DLD1 (cell line): ENCODE data around the gene TUB.

ENCODE experiments used
- in situ Hi-C: cut with HindIII; loops from 2 replicates; pipeline ENCODE4 v1.10.0; 2017; ENCODE audit warnings: low sequenced_read_pairs

The TUB gene, protein sequence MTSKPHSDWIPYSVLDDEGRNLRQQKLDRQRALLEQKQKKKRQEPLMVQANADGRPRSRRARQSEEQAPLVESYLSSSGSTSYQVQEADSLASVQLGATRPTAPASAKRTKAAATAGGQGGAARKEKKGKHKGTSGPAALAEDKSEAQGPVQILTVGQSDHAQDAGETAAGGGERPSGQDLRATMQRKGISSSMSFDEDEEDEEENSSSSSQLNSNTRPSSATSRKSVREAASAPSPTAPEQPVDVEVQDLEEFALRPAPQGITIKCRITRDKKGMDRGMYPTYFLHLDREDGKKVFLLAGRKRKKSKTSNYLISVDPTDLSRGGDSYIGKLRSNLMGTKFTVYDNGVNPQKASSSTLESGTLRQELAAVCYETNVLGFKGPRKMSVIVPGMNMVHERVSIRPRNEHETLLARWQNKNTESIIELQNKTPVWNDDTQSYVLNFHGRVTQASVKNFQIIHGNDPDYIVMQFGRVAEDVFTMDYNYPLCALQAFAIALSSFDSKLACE

DNA sequence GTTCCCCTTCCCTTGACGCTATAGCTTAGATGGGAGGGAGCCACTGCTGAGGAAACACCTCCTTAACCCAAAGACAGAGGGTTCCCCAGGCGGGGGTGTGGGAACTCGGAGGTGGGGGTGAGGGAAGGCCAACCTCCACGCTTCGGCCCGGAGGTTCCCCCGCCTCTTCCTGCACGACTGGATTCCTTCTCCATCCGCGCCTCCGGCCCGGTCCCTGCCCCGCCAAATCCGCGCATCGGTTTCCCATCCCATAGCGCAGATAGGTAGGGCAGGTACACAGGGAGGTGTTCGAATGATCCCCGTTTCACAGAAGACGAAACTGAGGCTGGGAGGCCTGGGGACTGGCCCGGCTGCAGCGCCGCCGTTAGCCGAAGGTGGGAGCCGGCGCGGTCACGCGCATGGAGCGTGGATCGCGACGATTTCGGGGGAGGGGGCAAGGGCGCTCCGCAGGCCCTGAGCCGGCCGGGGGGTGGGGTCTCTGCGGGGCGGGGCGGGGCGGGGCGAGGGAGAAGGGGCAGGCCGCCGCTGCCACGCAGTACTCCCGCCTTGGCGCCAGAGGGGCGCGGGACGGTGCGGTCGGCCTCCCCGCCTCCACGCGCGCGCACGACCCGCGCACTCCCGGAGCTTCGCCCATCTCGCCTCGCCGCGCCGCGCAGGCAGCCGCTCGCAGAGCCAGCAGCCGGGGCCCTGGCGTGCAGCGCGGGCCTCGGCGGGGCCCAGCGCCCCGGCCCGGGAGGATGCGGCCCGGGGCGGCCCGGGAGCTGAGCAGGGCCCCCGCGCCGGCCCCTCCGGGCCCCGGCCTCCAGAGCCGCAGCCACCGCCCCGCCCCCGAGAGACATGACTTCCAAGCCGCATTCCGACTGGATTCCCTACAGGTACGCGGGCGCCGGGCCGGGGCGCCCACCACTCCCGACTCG lies at the start of gene TUB:
TSS of gene TUB (plus strand) at position 538 of the 917 bp plus-strand sequence. CDS start at position 838, 300 bp downstream.
- in situ Hi-C loops, result no loop called here

- in situ Hi-C loops, result no loop called here
Observed at GRCh38 chr11:8031248-8032115, 49.5 kb upstream of the TUB start.

GRCh38 chr11:8032122-8032521 lies 48.9 kb upstream of the TUB start:
- in situ Hi-C loops, result no loop called here

GRCh38 chr11:8032576-8033304 lies 48.3 kb upstream of the TUB start:
- in situ Hi-C loops, result no loop called here

DNA sequence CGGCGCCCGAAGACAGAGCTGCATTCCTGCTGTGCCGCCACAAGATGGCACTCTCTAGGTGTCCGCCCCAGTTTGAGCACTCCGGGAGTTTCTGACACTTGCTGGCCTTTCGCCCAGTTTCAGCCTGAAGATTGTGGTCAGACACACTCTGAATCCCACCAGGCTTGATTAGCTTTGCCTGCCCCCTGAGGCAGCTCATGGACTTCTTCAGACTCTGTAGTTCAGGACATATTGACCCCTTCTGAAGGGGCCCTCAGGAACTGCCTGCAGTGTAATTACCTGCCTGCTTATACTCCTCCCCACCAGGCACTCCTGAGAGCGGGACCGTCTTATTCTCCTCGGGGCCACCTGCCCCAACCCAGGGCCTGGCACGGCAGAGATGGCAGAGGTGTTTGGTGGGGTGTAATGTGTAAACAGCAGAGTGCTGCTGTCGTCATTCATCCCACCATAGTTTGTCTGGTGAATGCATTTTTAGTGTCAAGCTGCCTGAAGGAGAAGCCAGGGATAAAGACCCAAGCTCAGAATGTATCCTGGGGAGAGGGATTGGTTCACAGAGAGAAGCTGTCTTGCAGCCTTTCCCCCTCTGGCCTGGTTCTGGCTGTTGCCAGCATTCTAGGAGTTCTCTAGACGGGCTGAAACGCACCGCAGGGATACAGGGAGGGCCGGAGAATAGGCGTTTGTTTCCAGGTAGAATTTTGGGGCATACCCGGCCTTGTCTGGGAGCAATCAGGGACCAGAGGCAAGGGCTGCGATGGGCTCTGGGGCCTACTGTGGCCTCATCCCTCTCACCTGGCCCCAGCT lies 47.5 kb upstream of the TUB start:
- in situ Hi-C loops, result no loop called here

DNA sequence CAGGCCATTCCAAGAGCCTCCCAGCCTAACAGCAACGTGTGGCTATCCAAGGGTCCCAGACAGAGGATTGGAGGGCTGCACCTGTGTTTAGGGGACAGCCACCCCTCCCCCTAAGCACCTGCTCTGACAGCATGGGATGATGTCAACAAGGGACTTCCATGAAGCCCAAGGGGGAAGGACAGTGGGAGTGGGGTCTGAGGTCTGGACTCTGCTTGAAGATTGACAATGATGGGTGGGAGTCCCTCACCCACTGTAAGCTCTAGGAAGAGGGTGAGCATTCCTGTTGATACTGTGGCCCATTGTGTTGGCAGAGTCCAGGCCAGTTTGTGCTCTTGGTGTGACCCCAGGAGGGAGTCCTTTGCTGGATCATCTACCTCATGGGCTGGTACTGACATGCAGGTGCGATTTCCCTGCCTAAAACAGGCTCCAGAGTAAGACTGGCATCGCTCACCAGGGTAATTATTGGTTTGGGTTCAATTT lies 46.9 kb upstream of the TUB start:
- in situ Hi-C loops, result no loop called here

DNA sequence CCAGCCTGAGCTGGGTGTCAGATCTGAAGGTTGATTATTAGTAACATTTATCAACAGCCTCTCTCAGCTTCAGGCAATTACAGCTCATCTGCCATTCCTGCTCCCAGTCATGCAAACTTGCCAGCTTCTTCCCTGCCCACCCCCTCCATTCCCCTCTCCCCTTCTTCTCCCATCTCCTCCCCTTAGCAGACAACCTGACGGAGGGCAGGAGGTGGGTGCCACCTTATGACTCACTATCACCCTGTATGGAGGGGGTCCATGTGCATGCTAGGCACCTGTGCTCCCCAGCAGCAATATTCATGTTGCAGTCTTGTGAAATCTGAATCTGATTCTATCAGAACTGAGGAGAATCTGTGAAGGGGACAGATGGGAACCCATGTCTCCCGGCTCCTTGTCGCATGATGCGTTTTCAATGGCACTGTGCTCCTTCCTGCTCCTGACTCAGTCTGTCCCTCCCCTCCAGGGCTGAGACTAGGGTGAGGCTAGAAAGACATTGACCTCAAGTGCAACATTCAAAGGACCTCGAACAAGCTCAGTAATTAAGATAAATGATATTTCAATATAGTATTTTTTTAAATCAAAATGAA lies 46.3 kb upstream of the TUB start:
- in situ Hi-C loops, result no loop called here

- in situ Hi-C loops, result no loop called here
Observed at GRCh38 chr11:8035200-8035855, 45.7 kb upstream of the TUB start.

- in situ Hi-C loops, result no loop called here
Observed at GRCh38 chr11:8036002-8036802, 44.8 kb upstream of the TUB start.

DNA sequence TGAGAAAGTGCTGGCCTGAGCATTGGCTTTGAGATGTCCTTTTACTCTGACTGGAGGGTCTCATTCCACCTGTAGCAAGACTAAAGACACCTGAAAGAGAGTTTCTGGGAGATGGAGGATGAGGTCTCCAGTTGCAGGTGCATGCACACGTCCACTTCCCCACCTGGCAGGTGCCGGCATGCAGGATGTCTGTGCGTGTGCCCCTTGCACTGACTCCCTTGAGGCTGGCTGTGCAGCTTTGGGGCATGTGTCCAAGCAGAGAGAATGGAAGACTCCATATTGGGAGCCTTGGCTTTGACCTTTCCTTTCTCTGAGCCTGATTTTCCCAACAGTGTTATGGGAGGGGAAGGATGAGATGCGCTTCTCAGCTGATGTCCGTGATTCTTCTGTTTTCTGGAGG lies 44.0 kb upstream of the TUB start:
- in situ Hi-C loops, result no loop called here

- in situ Hi-C loops, result no loop called here
Observed at GRCh38 chr11:8038393-8038792, 42.6 kb upstream of the TUB start.

- in situ Hi-C loops, result no loop called here
Observed at GRCh38 chr11:8038811-8039529, 42.0 kb upstream of the TUB start.

DNA sequence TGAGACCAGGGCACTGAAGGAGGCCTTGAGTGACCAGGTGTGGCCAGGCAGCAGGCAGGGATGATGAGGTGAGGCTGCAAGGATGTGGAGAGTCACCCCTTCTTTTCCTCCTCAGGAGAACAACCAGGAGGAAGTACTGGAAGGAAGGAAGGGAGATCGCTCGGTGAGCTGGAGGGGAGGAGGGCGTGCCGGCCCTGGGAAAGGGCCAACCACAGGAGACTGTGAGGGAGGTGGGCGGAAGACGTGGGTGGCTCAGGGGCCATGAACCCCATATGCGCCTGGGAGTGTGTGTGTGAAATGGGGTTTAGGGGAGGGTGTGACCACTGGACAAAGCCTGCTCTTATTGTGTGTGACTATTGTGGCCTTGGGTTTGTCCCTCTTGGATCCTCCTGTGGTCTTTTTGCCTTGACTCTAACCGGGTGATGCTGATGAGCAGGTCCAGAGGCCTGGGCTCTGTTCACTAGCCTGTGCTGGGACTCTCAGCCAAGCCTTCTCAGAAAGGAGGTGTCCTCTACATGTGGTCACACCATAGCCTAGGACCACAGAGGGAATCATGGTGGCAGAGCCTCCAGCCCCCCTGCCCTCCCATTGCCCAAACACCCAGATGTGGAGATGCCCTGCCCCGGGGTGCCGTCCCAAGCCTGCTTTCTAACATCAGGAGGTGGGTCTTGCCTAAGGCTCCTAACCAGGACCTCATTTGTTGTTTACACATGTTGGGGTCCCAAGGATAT lies 41.3 kb upstream of the TUB start:
- in situ Hi-C loops, result no loop called here

DNA sequence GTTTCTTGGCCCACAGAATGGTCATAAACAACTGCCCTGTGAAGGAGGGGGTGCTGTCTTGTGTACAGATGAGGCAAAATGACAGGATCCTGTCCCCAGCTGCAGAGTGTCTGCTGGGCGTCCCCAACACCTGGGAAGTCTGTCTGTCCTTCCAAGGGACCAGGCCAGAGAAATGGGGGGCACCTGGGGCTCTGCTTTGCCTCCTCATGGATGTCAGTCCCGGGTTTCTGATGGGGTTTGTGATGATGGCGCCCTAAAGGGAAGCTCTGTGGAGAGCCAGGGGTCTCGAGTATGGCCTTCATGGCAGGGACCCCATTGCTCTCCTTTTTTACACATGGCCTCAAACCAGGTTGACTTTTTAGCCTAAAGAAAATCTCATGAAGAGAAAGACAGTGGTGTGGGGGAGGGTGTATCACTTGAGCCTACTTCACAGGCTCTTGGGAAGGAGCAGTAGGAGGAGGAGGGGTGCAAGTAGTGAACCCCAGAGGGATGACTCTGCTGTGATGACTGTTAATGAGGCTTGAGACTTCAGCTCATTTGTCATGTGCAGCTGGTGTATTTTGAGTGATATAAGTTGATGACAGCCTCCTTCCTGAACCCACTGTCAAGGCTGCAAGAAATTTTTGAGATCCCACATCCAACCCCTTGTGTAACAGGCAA lies 40.6 kb upstream of the TUB start:
- in situ Hi-C loops, result no loop called here

DNA sequence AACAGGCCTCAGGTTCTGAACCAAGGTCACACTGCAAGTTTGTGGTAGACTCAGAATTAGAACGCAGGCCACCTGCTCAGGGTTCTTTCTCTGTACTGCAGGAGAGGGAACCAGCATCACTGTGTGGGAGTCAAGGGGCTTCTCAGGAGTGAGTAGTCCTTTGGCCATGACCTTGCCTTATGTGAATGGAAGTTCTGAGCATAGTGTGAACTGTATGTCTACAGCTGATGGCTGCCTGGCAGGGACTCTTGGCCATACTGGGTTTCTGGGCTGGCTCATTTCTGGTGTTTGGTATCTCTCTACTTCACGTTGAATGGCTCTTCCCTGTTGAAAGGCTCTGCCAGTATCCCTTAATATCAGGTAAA lies 40.1 kb upstream of the TUB start:
- in situ Hi-C loops, result no loop called here

GRCh38 chr11:8041576-8041975 lies 39.4 kb upstream of the TUB start:
- in situ Hi-C loops, result no loop called here
